GM19035 (cell line): ENCODE data around the gene CCDC81.

Experiments used
- ATAC-seq: cut with Tn5 transposase; IDR thresholded peaks from one replicate; pipeline ENCODE4 v1.9.1; 2021; ENCODE audit not compliant: unreplicated experiment

Gene CCDC81

DNA sequence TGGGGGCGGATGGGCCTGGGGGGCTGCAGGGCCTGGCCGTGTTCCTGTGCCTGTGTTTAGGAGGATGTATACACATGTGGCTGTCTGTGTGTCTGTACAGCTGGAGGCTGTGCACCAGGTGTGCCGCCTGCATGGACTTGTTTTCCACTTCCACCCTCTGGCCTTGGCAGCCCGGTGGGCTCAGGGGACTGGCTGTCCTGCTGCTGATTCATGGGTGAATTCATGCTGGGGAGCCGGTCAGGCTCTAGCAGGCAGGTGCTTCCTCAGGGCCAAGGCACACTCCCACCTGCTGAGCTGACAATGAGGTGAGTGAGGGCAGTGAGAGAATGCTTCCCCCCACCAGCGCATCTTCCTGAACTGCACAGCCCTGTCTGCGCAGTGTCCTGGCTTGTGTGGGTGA, 88.4 kb downstream of the CCDC81 start:
- ATAC-seq = no peak

DNA sequence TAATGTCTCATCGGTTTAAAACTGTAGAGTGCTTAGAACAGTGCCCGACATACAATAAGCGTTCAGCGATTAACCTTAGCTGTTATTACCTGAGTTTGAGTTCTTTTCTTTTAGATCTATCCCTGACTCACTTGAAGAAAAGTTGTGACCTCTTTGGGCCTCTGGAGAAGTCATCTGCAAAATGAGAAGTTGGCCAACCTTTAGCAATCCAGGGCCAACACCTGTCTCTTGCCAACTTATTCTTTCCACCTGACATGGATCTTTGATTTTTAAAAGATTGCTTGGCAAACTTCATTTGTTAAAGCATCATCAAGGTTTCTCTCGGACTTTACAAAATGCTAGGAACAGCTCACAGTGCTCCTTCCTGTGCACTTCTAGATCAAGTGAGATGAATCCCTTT, 89.3 kb downstream of the CCDC81 start:
- ATAC-seq = no peak

DNA sequence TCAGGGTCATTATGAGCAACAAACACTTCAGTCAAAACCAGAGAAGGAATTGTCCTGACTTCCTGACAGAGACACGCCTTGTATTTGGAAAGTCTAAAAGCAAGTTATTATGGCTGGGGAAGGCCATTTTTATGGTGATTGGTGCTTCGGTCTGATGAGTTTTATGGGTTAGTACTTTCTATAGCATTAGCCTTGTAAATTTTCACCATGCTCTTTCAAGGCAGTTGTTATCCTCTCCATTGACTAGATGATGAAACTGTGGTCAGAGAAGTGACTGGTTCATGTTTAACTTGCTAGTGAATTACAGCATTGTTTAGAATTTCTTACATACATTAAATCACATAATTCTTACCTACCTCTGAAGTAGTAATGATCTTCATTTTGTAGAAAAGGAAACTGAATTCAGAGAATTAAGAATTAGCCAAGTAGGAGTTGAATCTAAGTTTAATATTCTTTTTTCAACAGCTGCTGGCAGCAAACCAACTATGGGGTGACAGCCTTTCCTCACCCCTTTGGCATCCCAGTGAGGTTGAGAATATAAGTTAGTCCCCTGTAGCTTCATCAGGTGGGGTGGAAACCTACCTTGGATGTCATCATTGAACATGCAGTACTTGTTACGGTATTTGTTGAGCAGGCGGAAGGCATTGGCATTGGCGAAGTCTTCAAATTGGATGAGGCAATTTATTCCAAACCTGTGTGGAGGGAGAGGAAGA, 90.0 kb downstream of the CCDC81 start:
- no peak for ATAC-seq

DNA sequence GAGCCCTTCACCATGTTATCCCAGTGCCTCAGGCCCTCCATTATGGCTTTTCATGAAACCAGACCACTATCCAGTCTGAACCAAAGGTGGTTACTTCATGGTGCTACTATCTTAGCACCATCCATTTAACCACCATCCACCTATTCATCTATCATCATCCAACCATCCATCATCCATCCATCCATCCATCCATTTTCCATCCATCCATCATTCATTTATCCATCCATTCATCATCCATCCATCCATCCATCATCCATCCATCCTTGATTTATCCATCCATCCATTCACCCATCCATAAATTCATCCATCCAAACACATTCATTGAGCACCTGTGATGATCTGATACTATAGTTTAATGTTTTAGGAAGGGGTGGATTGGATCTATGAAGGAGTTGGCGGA, 93.5 kb downstream of the CCDC81 start:
- ATAC-seq = no peak

DNA sequence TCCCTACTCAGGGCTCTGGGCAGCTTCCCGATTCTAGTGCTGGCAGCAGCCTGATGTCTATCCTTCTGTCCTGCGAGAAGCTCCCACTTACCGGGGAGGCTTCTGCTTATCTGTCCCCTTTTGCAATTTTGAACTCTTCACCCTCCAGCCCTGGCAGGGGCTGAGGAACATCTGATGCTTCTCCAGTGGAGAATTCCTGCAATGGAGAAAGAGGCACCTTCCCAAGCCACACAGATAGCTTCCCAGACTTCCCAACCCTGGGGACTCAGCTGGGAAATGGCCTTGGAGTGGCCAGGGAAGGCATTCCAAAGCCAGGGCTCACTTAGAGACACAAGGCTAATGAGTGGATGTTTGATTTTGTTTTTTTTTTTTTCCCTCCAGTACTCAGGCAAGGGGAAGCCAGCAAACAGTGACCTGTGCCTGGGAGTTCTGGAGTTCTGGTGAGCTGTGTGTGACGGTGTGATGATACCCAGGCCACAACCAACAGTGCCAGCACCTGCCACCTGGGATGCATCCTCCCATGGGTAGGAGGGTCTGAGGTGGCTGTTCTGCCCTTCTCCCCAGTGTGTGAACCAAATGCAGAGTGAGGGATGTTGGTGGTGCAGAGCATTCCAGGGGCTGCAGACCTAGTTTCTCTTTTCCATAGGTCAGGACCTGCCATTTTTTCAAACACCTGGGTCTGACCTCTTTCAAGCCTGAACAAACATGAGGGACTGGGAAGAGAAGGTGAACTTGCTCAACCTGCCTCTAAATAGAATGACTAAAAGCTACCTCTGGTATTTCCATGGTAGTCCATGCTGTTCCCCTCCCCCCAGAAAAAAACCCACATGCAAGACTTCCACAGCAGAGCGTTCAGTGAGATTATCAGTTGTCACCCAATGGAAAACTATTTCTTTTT, 95.1 kb downstream of the CCDC81 start:
- no peak for ATAC-seq
